Skeletal muscle satellite cell (primary cell): ENCODE measurements around the gene SMIM44.
A peak's percentile ranks its signal among the peaks of the same experiment; 100 is the strongest.
"Not testable (repeated sequence)": the region's sequence is repeated elsewhere in the genome, so short reads cannot be mapped to it uniquely, and the experiment has no call there.

ENCODE experiments used
- H3K27me3 ChIP-seq: 2 replicates; pipeline ENCODE4 v1.7.0; 2013; ENCODE audit warnings: low read length; ENCODE audit not compliant: control insufficient read depth, insufficient read depth
- H3K36me3 ChIP-seq: 2 replicates; pipeline ENCODE4 v1.7.0; 2013; ENCODE audit warnings: mild to moderate bottlenecking, control low read depth, low read length; ENCODE audit not compliant: insufficient read depth
- H3K4me1 ChIP-seq: 2 replicates; pipeline ENCODE4 v1.7.0; 2013; ENCODE audit warnings: low read length; ENCODE audit not compliant: control insufficient read depth, insufficient read depth
- H3K4me2 ChIP-seq: 2 replicates; pipeline ENCODE4 v1.7.0; 2013; ENCODE audit warnings: mild to moderate bottlenecking, low read length
- H3K4me3 ChIP-seq: 2 replicates; pipeline ENCODE4 v1.7.0; 2013; ENCODE audit warnings: low read length
- H3K9ac ChIP-seq: 2 replicates; pipeline ENCODE4 v1.7.0; 2013; ENCODE audit warnings: mild to moderate bottlenecking, low read depth, low read length, moderate library complexity
- H3K9me3 ChIP-seq: replicated peaks from 2 replicates; pipeline ENCODE4 v1.7.0; 2013; ENCODE audit warnings: mild to moderate bottlenecking, control low read depth, low read length

Gene SMIM44

GRCh38 chr19:3451451-3451866, 31.8 kb downstream of the SMIM44 start:
- H3K9ac ChIP-seq: peak overlapping the region; percentile 85
- no peak overlapping the region for H3K4me3 ChIP-seq
- H3K4me1 ChIP-seq: peaks cover 12% of the 10 kb centered on the region
- H3K4me2 ChIP-seq: peak overlapping the region; percentile 31
- peaks cover 67% of the 10 kb centered on the region for H3K36me3 ChIP-seq
- H3K9me3 ChIP-seq: no peaks in the 10 kb centered on the region
- no peaks in the 10 kb centered on the region for H3K27me3 ChIP-seq

GRCh38 chr19:3450796-3451411, 32.3 kb downstream of the SMIM44 start:
- H3K36me3 ChIP-seq: peaks cover 72% of the 10 kb centered on the region
- H3K4me3 ChIP-seq: no peak overlapping the region
- peaks cover 12% of the 10 kb centered on the region for H3K4me1 ChIP-seq
- peak overlapping the region; percentile 85 for H3K9ac ChIP-seq
- H3K4me2 ChIP-seq: peak overlapping the region; percentile 31
- no peaks in the 10 kb centered on the region for H3K27me3 ChIP-seq
- H3K9me3 ChIP-seq: no peaks in the 10 kb centered on the region

- H3K36me3 ChIP-seq: peaks cover 71% of the 10 kb centered on the region
- H3K9ac ChIP-seq: no peak overlapping the region
- no peak overlapping the region for H3K4me3 ChIP-seq
- H3K27me3 ChIP-seq: no peaks in the 10 kb centered on the region
- no peaks in the 10 kb centered on the region for H3K9me3 ChIP-seq
- H3K4me1 ChIP-seq: peaks cover 12% of the 10 kb centered on the region
- no peak overlapping the region for H3K4me2 ChIP-seq
Measured at GRCh38 chr19:3448616-3449334, 34.5 kb downstream of the SMIM44 start.

DNA sequence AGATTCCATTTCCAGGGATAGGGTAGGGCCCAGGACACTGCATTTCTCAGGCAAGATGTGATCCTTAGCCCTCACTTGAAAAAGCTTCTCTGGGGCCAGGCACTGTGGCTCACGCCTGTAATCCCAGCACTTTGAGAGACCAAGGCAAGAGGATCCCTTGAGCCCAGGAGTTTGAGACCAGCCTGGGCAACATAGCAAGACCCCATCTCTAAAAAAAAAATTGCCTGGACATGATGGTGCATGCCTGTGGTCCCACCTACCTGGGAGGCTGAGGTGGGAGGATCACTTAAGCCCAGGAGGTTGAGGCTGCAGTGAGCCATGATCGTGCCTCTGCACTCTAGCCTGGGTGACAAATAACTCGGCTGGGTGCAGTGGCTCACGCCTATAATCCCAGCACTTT, 36.6 kb downstream of the SMIM44 start:
- H3K4me1 ChIP-seq: peaks cover 11% of the 10 kb centered on the region
- peaks cover 65% of the 10 kb centered on the region for H3K36me3 ChIP-seq
- not testable (repeated sequence) for H3K9me3 ChIP-seq, H3K9ac ChIP-seq, H3K4me3 ChIP-seq, H3K4me2 ChIP-seq, H3K27me3 ChIP-seq

- peaks cover 72% of the 10 kb centered on the region for H3K36me3 ChIP-seq
- no peak overlapping the region for H3K4me3 ChIP-seq
- no peaks in the 10 kb centered on the region for H3K4me1 ChIP-seq
- no peaks in the 10 kb centered on the region for H3K27me3 ChIP-seq
- no peak overlapping the region for H3K9ac ChIP-seq
- no peak overlapping the region for H3K4me2 ChIP-seq
- H3K9me3 ChIP-seq: no peaks in the 10 kb centered on the region
Measured at GRCh38 chr19:3444695-3445234, 38.5 kb downstream of the SMIM44 start.

- H3K9ac ChIP-seq: no peak overlapping the region
- no peaks in the 10 kb centered on the region for H3K27me3 ChIP-seq
- H3K36me3 ChIP-seq: peaks cover 70% of the 10 kb centered on the region
- H3K9me3 ChIP-seq: no peaks in the 10 kb centered on the region
- H3K4me2 ChIP-seq: no peak overlapping the region
- no peaks in the 10 kb centered on the region for H3K4me1 ChIP-seq
- no peak overlapping the region for H3K4me3 ChIP-seq
Measured at GRCh38 chr19:3443840-3444694, 39.2 kb downstream of the SMIM44 start.

DNA sequence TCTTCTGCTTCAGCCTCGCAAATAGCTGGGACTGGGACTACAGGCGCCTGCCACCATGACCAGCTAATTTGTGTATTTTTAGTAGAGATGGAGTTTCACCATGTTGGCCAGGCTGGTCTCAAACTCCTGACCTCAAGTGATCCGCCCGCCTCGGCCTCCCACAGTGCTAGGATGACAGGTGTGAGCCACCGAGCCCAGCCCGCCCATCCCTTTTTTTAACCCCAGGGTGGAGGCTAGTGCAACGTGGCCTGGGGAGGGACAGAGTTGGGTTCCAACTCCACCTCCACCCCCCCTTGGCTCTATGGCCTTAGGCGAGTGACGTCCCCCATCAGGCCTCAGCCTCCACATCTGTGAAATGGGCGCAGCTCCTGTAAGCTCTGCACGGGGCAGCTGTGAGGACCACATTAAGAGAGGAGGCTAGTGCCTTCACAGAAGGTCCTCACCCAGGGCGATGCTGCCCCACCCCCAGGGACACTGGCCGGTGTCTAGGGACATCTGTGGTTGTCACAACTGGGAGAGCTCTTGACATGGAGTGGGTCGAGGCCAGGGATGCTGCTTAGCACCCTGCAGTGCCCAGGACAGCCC, 40.7 kb downstream of the SMIM44 start:
- no peaks in the 10 kb centered on the region for H3K9me3 ChIP-seq
- H3K4me2 ChIP-seq: no peak overlapping the region
- no peak overlapping the region for H3K9ac ChIP-seq
- H3K4me1 ChIP-seq: no peaks in the 10 kb centered on the region
- H3K36me3 ChIP-seq: peaks cover 70% of the 10 kb centered on the region
- no peak overlapping the region for H3K4me3 ChIP-seq
- no peaks in the 10 kb centered on the region for H3K27me3 ChIP-seq

DNA sequence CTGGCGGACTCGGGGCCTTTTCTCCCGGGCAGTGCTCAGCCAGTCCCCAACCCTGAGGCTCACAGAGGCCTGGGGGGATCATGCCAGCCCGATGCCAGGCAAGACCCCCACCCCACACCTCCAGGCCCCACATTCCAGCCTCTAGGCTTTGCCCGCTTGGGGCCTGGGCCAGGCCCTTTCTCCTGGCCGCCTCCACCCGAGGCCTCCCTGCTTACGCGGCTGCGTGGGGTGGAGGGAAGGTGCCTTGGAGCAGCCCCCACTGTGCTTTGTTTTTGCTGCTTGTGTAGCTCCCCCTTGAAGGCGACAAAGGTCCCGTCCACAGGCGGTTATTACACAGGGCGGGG, 41.3 kb downstream of the SMIM44 start:
- no peak overlapping the region for H3K9ac ChIP-seq
- H3K4me1 ChIP-seq: no peaks in the 10 kb centered on the region
- H3K4me3 ChIP-seq: no peak overlapping the region
- H3K4me2 ChIP-seq: no peak overlapping the region
- H3K36me3 ChIP-seq: peaks cover 72% of the 10 kb centered on the region
- H3K9me3 ChIP-seq: no peaks in the 10 kb centered on the region
- no peaks in the 10 kb centered on the region for H3K27me3 ChIP-seq

DNA sequence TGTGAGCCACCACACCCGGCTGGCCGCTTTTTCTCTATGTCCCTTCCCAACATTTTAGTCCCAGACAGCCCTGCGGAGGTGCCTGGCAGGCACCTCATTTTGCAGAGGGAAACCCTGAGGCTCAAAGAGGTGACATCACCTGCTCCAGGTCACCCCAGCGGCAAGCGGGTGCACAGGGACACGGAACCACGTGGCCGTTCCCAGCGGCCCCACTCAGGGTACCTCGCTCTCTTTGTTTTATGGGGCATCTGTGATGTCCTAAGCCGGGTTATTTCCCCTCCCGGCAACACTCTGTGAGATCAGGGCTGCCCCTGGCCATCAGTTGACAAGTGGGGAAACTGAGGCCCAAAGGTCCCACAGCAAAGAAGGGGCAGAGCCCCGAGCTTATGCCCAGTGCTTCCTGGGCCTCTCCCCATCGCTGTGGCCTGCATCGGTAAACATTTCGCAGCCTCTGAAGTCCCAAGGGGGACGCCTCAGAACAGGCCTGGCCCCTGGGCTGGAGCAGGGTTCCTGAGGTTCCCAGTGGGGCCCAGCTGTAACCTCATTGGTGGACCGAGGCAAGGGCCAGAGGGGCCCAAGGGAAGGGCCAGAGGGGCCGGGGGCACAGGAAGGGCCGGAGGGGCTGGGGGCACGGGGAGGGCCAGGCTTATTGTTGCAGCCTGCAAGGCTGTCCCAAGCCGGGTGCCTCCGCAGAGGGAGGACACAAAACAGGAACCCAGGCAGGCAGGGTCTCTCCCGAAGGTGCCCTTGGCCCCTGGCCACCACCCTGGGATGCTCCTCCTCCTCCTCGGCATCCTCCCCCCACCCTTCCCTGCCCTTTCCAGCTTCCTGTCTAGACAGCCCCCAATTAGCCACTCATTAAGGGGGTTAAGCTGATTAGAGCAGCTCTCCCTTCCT, 41.9 kb downstream of the SMIM44 start:
- Histone ChIP-seq H3K4me2 (no peak overlapping the region), H3K36me3 (peaks cover 72% of the 10 kb centered on the region), H3K4me1 (no peaks in the 10 kb centered on the region), H3K9me3 (no peaks in the 10 kb centered on the region), H3K27me3 (no peaks in the 10 kb centered on the region), H3K9ac (no peak overlapping the region), H3K4me3 (no peak overlapping the region)

DNA sequence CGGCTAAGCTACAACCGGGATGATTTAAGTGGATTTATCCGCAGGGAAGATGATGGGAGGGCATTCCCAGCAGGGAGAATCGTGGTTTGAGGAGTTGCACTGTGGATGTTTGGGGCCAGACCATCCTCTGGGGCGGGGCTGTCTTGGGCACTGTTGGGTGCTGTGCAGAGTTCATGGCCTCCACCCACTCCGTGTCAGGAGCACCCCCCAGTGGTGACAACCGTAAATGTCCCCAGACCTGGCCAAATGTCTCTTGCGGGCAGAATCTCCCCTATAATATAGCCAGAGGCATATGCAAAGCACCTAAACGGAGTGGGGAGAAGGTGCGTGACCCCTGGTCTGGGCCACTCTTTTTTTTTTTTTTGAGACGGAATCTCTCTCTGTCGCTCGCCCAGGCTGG, 43.2 kb downstream of the SMIM44 start:
- H3K4me2 ChIP-seq: no peak overlapping the region
- no peaks in the 10 kb centered on the region for H3K27me3 ChIP-seq
- H3K9me3 ChIP-seq: no peaks in the 10 kb centered on the region
- no peak overlapping the region for H3K4me3 ChIP-seq
- peaks cover 64% of the 10 kb centered on the region for H3K36me3 ChIP-seq
- H3K9ac ChIP-seq: no peak overlapping the region
- H3K4me1 ChIP-seq: peaks cover 5% of the 10 kb centered on the region
